Activated CD8-positive, alpha-beta memory T cell treated with anti-CD3 and anti-CD28 coated beads, Interleukin-2, amount 50 U/mL, for 4 hours (primary cell): ENCODE data around the gene MYL2.

Experiments
- DNase-seq: peaks from one replicate; pipeline ENCODE4 v3.0.0-alpha.2; 2020

MYL2 gene

GRCh38 chr12:110888256-110888991 is 32.0 kb downstream of the MYL2 start:
- no peak for DNase-seq

DNA sequence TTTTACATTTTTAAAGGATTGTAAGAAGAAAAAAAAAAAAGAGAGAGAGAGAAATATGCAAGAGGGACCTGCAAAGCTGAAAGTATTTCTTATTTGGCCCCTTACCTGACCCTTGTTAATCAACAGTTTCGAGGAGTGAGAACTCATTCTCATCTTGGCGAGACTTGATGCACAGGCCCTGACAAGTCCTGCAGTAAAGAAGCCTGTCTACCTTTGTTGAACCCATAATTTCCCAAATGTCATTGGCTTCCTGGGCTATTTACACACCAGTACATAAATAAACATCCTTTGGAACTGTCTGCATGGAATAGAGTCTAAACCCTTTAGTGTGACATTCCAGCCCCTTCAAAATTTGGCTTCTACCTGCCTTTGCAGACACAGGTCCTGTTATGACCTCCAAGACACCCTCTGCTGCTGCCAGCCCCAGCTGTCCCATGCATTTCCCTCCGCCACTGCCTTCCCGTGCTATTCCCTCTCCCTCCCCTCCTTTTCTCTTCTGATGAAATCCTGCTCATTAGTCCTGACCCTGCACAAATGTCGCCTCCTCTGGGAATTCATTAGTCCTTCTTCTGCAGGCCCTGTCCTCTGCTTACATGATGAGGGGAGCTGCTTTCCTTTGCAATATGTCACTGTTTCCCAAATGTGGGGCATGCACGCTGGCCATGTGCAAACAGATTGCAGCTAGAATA is 35.1 kb downstream of the MYL2 start:
- no peak for DNase-seq

DNA sequence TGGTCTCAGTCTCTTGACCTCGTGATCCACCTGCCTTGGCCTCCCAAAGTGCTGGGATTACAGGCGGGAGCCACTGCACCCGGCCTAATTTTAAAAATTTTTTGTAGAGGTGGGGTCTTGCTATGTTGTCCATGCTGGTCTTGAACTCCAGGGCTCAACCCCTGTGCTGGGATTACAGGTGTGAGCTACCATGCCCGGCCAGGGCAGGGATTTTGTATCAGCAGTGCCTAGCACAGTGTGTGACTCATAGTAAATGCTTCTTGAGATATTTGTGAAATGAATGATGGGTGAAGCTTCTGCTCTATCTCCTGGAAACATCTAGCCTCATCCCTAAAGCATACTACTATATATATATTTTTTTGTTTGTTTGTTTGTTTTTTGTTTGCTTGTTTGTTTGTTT is 37.1 kb downstream of the MYL2 start:
- DNase-seq, result no peak

- DNase-seq, result no peak
Observed at GRCh38 chr12:110880651-110881050, 39.7 kb downstream of the MYL2 start.

DNA sequence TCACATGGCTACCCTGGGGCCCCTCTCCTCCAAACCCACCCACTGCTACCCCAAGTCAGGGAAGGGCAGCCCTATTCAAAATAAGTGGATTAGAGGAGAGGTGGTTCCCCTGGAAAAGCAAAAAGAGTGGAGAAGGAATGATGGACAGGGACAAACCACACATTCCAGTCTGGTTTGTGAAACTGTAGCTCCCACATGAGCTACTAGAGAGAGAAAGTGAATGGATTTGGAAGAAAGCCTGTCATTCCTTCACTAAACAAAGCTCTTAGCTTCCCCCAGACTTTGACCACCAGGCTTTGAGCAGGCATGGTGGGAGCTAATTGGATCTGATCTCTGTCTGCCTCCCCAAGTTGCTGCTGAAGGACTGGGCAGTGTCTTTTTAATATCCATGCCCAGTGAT is 45.6 kb downstream of the MYL2 start:
- no peak for DNase-seq

- no peak for DNase-seq
Observed at GRCh38 chr12:110874351-110874750, 46.0 kb downstream of the MYL2 start.

GRCh38 chr12:110872100-110872499 is 48.3 kb downstream of the MYL2 start:
- DNase-seq, result no peak

- DNase-seq, result no peak
Observed at GRCh38 chr12:110869803-110870202, 50.6 kb downstream of the MYL2 start.

- no peak for DNase-seq
Observed at GRCh38 chr12:110869026-110869425, 51.4 kb downstream of the MYL2 start.

- DNase-seq, result no peak
Observed at GRCh38 chr12:110865521-110865920, 54.9 kb downstream of the MYL2 start.

- DNase-seq, result no peak
Observed at GRCh38 chr12:110863161-110863560, 57.2 kb downstream of the MYL2 start.

- DNase-seq, result no peak
Observed at GRCh38 chr12:110862329-110862728, 58.0 kb downstream of the MYL2 start.

DNA sequence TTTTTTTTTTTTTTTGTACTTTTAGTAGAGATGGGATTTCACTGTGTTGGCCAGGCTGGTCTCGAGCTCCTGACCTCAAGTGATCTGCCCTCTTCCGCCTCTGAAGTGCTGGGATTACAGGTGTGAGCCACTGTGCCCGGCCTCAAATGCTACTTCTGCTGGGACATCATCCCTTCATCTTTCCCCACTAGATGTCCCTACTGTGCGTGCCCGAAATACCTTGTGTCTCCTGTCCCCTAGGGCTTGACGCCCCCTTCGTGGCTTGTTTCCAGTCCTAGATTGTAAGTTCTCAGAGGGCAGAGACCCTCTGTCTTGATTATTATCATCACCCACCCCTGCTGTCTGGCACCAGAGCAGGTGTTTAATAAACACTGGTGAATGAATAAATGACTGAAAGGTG is 58.6 kb downstream of the MYL2 start:
- no peak for DNase-seq
